Stimulated activated CD8-positive, alpha-beta memory T cell treated with anti-CD3 and anti-CD28 coated beads, Interleukin-4, amount 100 ng/mL, for 1 hour (primary cell): ENCODE measurements around the gene FURIN.
"Not testable (repeated sequence)": the region's sequence is repeated elsewhere in the genome, so short reads cannot be mapped to it uniquely, and the experiment has no call there.

Source experiments
- DNase-seq, 2 donors: peaks; one replicate each; pipeline ENCODE4 v3.0.0-alpha.2; 2020; ENCODE audit warnings: low read depth in 2 of 2, low spot score in 1 of 2

FURIN gene

DNA sequence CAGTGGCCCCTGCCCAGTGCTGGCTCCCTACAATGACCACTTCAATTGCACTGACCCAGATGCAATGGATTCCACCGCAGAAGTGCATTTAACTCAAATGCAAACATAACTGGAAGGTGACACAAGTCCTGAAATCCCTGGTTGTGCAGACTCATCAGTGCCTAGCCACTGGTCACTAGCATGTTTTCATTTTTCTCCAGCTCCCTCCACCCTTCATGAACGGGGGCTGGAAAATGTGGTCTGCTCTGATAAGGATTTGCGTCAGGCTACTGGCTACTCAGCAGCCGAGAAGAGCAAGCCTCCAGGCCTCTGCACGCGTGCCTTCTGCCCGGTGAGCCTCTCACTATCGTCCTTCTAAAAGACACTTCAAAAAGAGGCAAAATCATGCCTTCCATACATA is 27.4 kb upstream of the FURIN start:
- no peak for DNase-seq

DNA sequence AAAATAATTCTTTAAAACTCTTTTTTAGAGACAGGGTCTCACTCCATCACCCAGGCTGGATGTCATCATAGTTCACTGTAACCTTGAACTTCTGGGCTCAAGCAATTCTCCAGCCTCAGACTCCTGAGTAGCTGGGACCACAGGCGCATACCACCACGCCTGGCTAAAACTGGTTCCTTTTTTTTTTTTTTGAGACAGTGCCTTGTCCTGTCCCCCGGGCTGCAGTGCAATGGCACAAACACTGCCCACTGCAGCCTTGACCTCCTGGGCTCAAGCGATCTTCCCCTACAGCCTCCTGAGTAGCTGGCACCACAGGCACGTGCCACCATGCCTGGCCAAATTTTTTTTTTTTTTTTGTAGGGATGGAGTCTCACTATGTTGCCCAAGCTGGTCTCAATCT is 23.7 kb upstream of the FURIN start:
- DNase-seq: no peak

DNA sequence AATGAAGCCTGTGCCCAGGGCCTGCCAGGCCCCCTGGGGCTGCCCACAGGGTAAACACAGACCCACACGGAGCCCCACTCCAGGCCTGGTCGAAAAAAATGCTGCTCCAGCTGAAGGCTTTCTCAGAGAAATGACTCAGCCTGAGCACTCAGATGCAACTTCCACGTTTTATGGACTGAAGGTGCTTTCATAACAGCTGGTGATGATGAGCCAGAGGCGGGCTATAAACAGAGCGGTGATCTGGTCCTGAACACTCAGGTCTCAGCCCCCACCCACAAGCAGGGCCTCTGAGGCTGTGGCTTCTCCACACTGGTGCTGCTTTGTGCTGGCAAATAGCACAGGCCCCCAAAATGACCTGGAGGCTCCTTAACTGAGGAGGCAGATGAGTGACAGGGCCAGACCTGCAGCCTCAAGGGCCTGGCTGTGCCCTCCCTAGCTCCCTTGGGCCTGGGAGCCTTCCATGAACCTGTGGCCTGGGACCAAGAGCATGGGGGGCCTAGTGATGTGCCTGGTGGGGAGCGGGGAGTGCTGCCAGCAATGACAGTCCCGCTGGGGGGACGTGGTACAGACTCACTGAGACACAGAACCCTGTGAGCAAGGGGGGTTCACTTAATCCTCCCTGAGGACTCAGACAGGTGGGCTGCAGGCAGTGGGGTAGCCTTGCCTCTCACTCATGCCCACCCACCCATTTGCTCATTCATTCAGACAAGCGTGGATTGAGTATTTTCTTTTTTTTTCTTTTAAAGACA is 23.0 kb upstream of the FURIN start:
- no peak for DNase-seq

DNA sequence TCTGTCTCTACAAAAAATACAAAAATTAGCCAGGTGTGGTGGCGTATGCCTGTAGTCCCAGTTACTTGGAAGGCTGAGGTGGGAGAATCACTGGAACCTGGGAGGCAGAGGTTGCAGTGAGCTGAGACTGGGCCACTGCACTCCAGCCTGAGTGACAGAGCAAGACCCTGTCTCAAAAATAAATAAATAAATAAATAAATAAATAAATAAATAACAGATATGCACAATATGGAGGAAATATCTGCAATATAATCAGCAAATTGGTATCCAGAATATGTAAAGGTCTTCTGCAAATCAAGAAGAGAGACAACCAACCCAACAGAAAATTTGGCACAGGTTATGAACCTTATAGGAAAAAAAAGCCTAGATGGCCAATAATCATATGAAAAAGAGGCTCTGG is 19.0 kb upstream of the FURIN start:
- DNase-seq: not testable (repeated sequence)

DNA sequence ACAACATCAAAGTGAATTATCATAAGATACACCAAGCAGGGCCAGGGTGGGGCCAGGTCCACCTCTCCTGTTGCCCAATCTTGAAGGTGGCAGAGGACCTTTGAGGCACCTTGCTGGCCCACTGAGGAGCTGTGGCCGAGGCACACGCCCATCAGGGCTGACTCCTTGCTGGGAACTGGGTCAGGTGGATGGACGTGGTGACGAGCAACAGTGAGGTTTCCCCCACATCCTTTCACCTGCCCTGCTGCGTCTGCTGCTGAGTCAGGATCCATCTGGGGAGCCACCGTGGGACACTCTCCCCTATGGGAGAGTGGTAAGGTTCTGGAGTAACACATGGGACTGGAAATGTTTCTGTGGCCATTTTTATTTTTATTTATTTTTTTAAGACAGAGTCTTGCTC is 17.3 kb upstream of the FURIN start:
- no peak for DNase-seq

DNA sequence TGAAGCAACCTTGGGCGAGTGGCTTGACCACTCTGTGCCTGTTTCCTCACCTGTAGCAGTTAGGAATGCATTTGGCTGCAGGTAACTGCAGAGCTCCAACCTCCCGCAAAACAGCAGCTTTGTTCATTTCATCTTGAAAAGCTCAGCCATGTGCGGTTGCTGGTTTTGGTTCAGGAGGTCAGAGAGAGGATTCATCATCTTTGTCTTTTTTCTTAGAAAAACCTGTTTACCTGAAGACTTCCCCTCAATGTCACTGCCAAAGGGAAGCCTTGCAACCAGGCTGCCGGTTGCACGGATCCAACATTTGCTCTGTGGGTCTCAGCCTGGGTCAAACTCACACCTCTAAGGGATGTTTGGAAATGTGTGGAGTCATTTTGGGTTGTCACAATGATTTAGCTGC is 16.4 kb upstream of the FURIN start:
- no peak for DNase-seq

DNA sequence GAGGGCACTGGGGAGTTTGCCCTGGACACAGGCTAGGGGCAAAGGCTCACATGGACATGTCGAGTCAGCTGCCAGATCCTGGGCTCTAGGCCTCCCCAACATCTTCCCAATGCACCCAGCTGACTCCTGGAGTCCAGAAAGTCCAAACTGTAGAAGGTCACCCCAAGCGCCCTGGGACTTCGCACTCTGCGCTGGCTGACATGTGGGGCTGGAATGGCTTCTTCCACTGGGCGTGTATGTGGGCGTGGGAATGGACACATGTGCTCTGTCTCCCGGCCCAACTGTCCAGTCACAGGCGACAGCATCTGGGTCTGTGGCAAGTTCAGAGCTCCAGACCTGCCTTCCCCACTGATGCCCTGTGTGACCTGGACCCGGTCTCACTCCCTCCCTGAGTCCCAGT is 13.2 kb upstream of the FURIN start:
- DNase-seq: no peak

DNA sequence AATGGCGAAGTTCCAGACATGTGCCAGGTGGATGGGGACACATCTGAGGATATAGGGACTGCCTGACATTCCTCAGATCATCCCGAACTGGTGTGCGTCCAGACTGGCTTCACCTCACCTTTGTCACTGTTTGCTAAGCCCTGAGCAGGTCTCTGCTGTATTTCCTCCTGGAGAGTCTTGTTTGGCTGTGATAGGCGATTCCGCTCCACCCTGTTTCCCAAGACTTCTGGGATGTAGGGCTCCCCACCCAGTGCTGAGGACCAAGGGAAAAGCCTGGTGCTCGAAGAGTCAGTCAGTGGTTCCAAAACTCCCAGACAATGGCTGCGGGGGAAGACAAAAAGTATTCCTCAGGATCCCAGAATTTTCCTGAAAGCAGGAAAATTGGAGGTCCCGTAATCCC is 11.1 kb upstream of the FURIN start:
- no peak for DNase-seq

DNA sequence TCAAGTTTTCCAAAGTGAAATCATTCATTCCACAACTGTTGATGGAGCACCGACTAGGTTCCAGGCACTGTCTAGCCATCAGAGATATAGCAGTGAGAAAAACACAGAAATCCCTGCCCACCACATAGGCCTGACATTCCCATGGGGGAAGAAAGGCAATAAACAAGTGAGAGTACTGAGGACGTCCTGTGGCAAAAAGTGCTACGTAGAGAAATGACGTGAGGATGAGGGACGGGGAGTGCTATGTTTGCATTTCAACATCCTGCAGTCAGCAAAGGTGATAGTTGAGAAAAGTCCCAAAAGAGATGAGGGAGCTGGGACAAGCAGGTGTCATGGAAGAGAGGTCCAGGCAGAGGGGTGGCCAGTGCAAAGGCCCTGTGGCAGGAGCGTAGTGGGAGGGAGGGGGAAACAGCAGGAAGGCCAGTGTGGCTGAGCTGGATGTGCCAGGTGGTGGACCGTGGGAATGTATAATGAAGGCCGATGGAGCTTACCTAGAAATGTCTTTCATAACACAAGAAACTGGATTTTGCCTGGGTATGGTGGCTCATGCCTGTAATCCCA is 10.4 kb upstream of the FURIN start:
- no peak for DNase-seq

DNA sequence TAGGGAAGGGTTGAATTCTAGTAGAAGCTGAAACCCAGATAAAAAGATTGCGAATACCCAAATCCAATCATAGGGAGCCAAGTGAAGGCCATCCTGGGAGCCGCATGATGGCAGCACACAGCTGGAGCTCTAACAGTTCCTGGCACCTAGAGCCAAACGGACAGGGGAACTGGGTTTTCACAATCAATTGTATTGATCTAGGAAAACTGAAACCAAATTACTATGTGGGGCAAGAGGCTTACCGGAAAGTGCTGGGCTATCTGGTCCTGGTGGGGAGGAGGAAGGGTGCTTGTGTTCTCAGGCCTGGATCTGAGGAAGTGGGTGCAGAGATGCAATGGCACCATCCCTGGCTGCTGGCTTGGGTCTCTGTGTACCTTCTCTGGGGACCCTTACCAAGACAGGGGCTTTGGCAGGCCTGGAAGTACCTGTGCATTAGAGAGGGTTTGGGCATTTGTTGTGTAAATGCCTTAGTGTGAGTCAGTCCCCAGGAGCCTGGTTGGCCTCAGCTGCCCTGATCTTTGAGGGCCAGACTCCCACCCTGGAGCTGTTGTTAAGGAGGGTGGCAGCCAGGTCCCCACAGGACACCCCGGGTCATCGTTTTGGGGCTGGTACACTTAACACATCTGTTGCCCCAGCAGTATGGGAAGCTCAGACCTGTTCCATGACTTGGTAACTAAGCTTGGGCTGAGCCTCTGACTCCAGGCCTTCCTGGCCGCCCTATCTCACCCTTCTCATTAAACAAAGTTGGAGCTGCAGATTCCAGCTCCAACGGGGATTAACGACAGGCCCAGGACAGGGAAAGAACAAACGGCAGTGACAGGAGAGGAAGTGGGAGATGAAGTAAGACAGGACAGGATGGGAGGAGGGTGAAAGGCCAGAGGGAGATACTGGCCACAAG is 8.9 kb upstream of the FURIN start:
- DNase-seq: no peak

DNA sequence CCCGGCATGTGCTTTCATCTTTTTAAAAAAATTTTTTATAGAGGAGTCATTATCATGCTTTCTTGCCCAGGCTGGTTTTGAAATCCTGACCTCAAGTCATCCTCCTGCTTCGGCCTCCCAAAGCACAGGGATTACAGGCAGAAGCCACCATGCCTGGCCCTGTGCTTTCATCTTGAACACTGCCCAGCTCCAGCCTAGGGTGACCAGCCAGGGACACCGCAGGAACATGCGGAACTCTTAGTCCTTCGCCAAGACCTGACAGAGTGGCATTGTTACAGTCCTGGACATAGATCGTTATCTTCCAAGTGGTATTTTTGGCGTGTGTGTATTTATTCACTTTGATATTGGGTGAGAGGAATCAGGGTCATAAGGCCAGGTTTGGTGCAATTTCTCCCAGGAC is 7.9 kb upstream of the FURIN start:
- no peak for DNase-seq

DNA sequence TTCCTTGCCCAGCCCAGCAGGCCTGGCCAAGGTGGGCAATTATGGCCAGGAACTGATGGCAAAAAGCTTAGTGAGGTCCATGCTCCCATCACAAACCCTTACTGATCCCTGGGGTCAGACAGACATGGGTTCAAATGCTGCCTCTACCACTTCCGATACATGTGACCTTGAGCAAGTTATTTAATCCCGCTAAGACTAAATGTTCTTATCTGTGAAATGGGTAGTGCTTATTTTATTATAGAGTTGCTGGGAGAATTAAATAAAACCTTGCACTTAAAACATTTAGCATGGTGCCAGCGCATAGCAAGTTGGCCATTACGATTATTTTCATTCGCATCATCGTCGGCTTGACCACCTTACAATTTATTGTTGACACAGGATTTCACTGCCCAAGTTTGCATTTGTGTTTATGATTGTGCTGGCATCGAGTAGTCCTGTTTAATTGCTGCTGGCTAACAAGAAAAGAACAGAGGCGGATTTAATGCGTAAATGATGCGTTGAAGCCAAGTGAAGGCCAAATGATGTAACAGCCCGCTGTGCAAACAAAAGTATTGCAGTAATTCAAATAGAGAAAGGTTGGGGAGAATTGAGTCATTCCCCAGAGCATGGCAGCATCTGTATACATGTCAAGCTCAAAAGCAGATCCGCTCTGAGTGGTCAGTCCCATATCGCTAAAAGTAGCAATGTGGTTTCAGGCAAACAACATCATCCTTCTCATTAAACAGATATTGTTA is 7.3 kb upstream of the FURIN start:
- no peak for DNase-seq

DNA sequence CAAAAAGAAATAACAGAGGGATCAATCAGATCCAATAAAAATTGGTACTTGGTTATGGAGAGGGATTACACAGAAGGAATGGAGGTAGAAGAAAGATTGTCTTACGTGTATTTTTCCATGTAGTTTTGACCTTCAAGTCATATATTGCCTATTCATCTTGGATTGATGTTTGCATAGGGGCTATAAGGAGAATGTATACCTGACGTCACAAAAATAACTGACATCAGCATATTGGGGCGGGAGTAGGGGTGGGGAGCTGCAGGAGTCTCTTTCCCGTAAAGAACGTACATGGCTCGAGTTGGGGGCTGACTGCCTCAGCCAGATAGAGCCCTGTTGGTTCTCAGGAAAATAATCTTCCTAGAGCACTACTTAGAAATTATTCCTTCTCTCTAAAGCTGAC is 5.9 kb upstream of the FURIN start:
- DNase-seq: no peak

DNA sequence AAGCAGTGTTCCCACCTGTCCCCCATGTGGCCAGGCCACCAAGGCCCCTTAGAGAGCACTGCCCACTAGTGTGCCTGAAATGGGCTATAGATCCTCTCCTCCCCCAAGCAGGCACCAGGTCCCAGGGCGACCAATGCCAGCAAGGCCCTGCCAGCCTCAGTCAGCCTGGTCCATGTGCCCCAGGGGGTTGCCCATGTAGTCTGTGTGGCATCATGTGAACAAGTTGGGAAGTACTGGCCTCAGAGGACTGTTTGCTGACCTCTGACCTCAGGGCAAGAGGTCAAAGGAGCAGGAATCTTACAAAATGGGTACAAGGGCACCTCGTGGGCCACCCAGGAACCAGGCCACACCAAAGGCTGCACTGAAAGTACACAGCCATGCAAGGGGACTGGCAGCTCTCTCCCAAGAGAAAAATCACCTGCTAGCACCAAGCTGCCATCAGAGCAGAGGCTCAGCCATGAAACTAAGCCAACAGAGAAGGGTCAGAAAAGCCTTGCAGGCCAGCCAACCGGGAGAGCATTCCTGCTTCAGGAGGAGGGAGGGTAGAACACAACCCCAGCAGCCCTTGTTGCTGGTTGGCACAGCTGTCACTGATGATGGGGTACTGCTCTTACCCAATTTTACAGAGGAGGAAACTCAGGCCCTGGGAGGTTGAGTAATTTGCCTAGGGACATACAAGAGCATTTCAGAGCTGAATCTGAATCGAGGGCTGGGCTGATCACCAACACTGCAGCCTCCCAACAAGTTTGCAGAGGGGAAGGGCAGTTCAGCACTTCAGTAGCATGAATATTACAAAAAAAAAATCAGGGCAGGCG is 5.2 kb upstream of the FURIN start:
- DNase-seq: no peak

DNA sequence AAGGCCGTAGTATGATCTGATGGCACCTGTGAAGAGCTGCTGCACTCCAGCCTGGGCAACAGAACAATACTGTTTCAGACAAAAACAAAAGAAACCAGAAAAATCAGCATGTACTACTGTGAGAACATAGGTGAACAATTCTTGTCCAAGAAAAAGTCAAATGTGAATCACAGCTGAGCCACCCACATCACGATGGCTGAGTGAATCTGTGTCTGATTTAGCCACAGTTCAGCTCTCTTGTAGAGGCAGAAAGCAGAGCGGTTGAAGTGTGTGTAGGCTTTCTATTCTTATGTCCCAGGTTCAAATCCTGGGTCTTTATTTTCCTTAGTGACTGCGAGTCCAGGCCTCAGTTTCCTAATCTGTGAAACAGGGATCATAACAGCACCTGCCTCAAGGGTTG is 4.4 kb upstream of the FURIN start:
- DNase-seq: no peak

DNA sequence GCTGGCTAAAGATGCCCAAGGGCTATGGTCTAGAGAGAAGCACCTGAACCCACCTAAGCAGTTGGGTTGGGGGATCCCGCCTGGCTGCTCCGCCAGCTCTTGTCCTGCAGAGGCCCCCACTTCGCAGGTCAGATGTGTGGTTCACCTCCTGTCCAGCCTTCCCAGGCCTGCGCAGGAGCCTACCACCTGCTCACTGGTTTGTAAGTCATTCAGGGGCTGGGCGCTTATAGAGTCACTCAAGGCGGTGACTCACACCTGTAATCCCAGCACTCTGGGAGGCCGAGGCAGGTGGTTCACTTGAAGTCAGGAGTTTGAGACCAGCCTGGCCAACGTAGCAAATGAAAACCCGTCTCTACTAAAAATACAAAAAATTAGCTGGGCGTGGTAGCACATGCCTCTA is 3.9 kb upstream of the FURIN start:
- no peak for DNase-seq

DNA sequence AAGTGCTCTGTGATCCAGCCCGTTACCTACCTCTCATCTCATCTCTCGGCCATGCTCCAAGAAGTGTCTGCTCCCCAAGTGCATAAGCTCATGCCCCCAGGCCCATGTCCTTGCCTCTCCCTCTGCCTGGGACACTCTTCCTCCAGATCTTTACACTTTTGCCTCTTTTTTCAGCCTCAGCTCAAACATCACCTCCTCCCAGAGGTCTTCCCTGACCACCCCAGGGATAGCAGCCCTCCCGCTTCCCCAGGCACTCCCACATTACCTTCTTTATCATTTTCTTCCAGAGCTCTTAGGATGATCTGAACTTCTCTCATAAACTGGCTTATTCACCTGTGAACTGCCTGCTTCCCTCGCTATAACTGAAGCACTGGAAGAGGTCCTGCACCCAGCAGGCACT is 2.7 kb upstream of the FURIN start:
- no peak for DNase-seq

DNA sequence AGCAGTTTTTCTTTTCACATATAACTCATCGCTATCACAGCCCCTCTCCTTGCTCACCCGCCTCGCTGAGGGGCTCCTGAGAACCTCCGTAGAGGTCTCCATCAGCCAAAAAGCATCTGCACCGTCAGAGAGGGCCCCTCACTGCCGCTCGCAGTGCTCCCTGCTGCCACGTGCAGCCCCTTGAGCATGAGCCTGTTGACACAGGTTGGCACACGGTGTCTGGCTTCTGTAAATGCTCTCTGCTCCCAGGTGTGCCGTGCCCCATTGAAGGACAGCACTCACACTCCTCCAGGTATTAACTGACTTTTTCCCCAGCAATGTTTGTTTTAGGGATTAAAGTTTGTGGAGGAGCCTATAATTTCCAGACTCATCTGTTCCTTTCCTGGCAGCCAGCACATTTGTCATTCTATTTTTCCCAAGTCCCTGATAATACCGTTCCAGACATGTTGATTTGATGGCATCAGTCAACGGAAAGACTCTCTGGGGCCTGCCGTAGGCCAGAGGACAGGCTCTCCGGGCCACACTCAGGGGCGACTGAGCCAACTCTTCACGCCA is 2.1 kb upstream of the FURIN start:
- no peak for DNase-seq

DNA sequence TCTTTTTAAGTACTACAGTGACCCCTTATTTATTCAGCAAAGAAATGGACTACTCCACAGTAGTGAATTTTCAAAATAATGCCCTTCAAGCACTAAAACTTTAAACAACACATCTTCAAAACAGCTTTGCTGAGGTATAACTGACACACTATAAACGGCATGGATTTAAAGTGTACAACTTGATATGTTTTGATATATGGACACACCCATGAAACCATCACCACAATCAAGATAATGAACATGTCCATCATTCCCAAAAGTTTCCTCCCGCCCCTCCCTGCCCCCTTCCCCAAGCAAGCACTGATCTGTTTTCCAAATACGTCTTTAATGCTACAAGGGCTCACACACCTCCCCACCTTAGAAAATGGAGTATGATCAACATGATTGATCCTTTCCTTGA is 1.6 kb upstream of the FURIN start:
- no peak for DNase-seq

DNA sequence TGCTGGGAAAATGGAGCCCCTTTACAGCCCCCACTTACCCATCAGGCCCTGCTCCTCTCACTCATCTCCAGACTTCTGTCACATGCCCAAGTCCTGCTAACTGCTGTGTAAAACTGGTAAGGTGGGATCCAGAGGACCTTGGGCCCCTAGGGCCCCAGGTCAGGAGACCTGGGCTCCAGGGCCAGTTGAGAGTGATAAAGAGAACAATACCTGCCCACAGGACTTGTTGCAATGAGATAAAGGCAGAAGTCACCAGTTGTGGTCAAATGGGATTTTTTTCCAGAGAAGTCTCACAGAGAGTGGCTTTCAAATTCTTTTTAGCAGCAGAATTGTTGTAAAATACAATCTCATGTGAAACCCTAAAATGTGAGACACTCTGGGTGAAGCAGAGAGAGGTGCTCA is 753 bp downstream of the FURIN start:
- DNase-seq: no peak
